ENCODE data around the gene MBNL2.
A peak's percentile ranks its signal among the peaks of the same experiment; 100 is the strongest.

MBNL2 gene

GRCh38 chr13:97386801-97387484 is 164.8 kb downstream of the MBNL2 start:
- FAIRE-seq: no peak

- FAIRE-seq: no peak
Observed at GRCh38 chr13:97387485-97387839, 165.3 kb downstream of the MBNL2 start.

- no peak for FAIRE-seq
Observed at GRCh38 chr13:97387890-97388289, 165.8 kb downstream of the MBNL2 start.

- no peak for FAIRE-seq
Observed at GRCh38 chr13:97388373-97388772, 166.2 kb downstream of the MBNL2 start.

- no peak for FAIRE-seq
Observed at GRCh38 chr13:97390941-97391600, 168.9 kb downstream of the MBNL2 start.

- FAIRE-seq: no peak
Observed at GRCh38 chr13:97392020-97392419, 169.9 kb downstream of the MBNL2 start.

- FAIRE-seq: no peak
Observed at GRCh38 chr13:97394542-97394941, 172.4 kb downstream of the MBNL2 start.

- no peak for FAIRE-seq
Observed at GRCh38 chr13:97395447-97396136, 173.5 kb downstream of the MBNL2 start.

GRCh38 chr13:97397267-97397666 is 175.1 kb downstream of the MBNL2 start:
- FAIRE-seq: no peak

GRCh38 chr13:97401421-97401820 is 179.3 kb downstream of the MBNL2 start:
- no peak for FAIRE-seq

GRCh38 chr13:97403893-97404750 is 182.0 kb downstream of the MBNL2 start:
- FAIRE-seq: no peak

- FAIRE-seq: no peak
Observed at GRCh38 chr13:97407540-97407939, 185.4 kb downstream of the MBNL2 start.

- no peak for FAIRE-seq
Observed at GRCh38 chr13:97408938-97409337, 186.8 kb downstream of the MBNL2 start.

- no peak for FAIRE-seq
Observed at GRCh38 chr13:97411984-97412383, 189.9 kb downstream of the MBNL2 start.

GRCh38 chr13:97413694-97414093 is 191.6 kb downstream of the MBNL2 start:
- no peak for FAIRE-seq

GRCh38 chr13:97414392-97414791 is 192.3 kb downstream of the MBNL2 start:
- FAIRE-seq: no peak

GRCh38 chr13:97417698-97418097 is 195.6 kb downstream of the MBNL2 start:
- no peak for FAIRE-seq

GRCh38 chr13:97422118-97423054 is 200.3 kb downstream of the MBNL2 start:
- peak; percentile 21 for FAIRE-seq

GRCh38 chr13:97423300-97424045 is 201.3 kb downstream of the MBNL2 start:
- FAIRE-seq: no peak

GRCh38 chr13:97425590-97425989 is 203.5 kb downstream of the MBNL2 start:
- no peak for FAIRE-seq

- FAIRE-seq: no peak
Observed at GRCh38 chr13:97426695-97427094, 204.6 kb downstream of the MBNL2 start.

Data from colon (tissue), 2 donors.